DMS153 (cell line): ENCODE data around the gene NUP210L.

Source experiments
- DNase-seq: peaks from one replicate; lab custom pipeline; 2025; lab: John Stamatoyannopoulos, UW

NUP210L gene

DNA sequence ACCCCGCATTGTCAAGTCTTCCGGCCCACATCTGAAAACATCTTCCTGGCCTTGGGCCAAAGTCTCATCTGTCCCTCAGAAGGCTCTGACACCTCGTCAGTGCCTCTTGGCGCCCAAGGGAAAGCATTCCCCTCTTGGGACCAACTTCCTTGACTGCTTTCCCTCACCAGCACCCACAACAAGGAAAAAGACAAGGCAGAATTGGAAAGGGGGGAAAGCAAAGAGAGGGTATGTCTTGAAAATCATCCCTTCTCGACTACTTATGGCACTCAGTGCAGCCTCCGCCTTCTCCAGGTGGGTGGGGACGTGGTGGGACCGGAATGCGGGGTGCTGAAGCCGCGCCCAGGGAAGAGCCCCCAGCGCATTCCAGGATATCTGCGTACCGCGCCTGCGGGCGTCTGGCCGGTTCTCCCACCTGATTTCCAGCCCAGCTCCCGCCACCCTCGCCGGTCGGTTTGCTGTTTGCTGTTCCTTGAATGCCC lies 191.0 kb downstream of the NUP210L start:
- no peak for DNase-seq

DNA sequence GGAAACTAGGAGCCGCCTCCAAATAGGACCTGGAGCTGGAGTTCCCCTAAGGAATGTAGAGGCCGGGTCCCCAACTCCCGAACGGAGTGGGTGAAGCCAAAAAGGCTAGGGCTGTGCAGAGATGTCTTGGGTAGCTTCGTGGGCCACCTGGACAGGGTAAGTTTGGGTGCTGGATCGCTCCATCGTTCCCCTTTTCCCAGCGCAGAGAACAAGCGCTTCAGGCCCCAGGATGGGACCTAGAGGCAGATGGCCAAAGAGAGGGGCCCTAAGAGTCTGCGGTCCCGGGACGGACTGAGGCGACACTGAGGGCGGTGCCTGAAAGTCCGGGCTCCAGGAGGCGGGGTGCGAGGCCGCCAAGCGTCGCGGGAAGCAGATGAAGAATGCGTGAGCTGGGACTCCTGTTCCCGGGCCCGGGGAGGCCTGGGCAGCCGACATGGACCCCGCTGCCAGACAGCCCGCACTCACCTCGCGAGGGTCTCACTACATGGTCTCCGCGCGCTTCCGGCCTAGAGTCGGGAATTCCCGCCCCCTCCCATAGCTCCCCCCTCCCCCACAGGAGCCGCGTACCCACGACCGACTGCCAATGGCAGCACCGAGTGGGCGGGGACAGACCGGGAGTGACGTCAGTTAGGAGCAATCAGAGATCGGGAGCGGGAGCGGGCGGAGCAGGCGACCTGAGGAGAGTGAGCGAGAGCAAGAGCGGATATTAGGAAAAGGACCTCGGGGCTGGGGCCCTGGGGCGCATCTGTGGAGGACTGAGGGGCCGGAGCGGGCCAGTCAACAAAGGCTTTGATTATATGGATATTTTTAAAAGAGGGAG lies 191.6 kb downstream of the NUP210L start, which contains the start of gene SLC39A1:
Gene SLC39A1, minus strand, starts transcription at position 508 of the 820 bp plus-strand sequence. CDS start 822 bp downstream, outside the sequence.
- DNase-seq: peak; percentile 98

- no peak for DNase-seq
These were observed 192.5 kb downstream of the NUP210L start for GRCh38 chr1:153962088-153963029.

DNA sequence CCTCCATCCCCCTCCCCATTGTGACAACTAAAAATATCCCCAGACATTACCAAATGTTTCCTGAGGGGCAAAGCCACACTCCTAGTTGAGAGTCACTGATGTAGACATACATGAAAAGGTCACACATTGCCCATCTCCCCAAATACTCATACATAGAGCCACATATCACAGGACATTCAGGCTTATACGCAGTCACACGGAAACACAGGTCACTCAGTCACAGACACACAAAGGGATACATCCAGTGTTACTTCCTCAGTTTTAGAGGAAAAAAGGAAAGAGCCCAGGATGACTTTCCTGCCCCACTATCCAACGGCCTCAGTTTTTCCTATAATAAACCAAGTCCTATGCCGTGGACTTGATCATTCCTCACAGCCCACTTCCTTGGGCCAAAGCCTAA lies 193.5 kb downstream of the NUP210L start:
- DNase-seq: no peak

DNA sequence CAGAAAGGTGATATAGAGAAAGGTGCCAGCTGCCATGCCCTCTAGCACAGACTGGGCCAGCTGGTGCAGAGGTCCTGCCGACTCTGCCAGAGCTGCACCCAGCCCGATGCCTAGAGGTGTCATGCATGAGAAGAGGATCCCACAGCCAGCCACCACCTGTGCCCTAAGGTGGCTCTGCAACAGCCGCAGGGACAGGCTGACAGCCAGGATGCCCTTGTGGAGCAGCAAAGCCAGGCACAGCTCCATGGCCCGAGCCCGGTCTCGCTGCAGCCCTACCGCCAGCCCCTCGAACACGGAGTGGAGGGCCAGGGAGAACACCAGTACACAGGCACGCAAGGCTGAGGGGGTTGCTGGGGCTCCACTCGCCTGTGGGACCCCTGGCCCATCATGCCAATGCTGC lies 194.7 kb downstream of the NUP210L start:
- DNase-seq: no peak

DNA sequence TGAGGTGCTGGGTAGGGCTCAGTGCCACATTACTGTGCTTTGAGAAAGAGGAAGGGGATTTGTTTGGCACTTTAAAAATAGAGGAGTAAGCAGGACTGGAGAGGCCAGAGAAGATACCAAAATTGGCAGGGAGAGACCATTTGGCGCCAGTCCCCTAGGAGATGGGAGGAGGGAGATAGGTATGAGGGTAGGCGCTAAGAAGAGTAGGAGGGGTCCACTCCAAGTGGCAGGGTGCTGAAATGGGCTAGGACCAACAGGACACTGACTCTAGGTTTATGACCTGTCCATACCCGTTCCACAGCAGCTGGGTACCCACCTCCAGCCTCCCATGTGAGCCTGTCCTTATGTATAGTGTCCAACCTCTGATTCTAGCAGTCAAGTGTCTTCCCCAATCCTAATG lies 195.4 kb downstream of the NUP210L start:
- no peak for DNase-seq

- DNase-seq: no peak
These were observed 196.0 kb downstream of the NUP210L start for GRCh38 chr1:153958961-153959260.

DNA sequence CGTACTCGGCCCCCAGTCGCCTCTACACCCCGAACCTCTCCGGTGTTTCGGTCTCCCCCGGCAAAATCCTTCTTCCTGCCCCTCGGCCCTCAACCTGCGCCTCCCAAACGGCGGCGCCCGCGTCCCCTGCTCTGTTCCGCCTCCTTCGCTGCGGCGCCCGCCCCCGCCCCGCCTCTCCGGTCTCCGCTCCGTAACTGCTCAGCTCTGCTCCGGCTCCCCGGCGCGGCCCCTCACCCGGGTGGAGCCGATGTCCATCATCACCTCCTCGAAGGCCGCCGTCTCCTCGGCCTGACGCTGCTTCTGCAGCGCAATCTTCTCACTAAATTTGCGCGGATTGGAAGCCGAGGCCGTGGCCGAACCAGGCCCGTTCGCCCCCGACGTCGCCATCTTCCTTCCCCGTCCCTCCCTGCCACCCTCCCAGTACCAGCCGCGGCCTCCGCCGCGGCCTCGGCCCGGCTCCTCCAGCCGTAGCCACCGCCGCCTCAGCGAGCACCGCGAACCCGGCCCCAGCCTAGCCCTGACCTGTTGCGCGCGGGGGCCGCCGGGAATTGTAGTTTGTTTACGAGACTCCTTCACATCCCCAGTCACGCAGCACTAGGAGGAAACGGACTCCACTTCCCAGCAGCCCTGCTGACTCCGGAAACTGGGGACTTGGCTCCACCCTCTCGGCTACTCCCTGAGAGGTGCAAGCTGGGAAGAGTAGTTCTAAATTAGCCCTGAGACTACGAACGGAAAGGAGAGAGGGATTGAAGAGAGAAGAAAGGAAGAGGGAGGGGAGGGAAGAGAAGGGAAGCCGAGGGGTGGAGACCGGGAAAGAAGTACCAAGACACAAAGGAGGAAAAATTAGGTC lies 196.5 kb downstream of the NUP210L start, which contains the start of gene CRTC2:
Gene CRTC2, minus strand, starts transcription at position 502 of the 850 bp plus-strand sequence. Its CDS starts 115 bp downstream, at position 387.
- peak; percentile 99 for DNase-seq

DNA sequence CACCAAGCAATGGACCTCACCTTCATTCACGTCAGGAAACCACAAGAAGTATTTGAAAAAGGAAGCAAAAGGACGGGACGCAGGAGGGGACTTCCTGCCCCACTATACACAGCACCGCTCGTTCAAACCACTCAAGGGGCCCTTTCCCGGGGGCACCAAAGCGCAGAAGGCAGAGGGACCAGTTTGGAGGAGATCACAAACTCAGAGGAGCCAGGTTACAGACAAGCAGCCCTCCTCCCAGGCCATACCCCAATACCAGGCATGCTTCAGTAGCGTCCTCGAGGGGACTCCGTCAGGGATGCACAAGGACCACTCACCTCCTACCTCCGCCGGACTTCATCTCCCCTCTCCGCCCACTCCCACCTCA lies 197.1 kb downstream of the NUP210L start:
- no peak for DNase-seq

DNA sequence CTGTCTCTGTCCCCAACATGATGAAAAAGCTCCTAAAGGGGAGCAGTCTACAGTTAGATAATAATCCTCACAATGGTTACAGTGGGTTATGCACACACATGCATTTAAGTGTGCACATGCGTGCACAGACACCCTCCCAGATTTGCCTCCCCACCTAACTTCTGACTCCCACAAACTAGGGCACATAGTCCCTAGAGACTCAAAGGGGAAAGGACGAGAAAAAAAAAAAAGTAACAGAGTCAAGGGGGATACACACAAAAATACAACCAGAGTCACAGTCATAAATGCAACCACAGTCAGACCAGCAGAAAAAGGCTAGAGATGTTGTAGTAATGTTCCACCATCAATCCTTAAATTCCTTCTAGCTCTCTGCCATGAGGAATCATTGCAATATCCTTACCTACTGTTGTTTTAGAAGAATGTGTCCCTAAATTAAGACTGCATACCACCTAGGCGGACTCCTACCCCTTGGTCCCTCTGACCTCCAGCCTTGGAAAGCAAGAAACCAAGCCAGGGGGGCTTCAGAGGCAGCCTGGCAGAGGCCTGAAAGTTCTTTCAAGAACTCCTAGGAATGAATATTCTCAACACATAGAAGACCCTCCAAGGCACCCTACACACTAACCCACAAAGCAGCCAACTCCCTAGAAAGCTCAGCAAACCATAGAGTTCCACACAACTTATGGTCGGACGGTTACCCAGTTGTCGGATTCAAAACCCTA lies 197.7 kb downstream of the NUP210L start:
- DNase-seq: no peak

GRCh38 chr1:153954826-153955225 lies 200.0 kb downstream of the NUP210L start:
- DNase-seq: no peak

GRCh38 chr1:153953859-153954365 lies 201.0 kb downstream of the NUP210L start:
- DNase-seq: no peak

GRCh38 chr1:153951801-153952200 lies 203.1 kb downstream of the NUP210L start:
- no peak for DNase-seq

DNA sequence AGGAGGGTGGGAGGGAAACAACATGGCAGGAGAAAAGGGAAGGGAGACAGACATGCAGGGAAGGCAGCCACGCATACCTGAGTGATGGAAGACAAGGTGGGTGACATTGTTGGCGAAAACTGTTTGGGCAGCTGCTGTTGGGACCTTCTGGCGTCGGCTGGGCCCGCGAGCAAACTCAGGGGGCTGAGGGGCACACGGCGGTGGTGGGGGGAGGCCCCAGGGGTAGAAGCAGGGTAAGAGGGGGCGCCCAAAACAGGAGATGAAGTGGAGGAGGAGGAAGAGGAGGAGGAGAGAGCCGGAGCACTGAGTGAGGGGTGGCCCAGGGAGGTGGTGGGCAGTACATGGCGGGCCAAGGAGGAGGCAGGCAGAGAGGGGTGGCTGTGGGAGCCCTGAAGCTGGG lies 203.7 kb downstream of the NUP210L start:
- no peak for DNase-seq

GRCh38 chr1:153946622-153947241 lies 208.1 kb downstream of the NUP210L start, which contains the start of gene DENND4B:
Gene DENND4B (minus strand): TSS chr1:153946718. CDS start chr1:153944374, 2,344 bp downstream.
- peak; percentile 57 for DNase-seq

DNA sequence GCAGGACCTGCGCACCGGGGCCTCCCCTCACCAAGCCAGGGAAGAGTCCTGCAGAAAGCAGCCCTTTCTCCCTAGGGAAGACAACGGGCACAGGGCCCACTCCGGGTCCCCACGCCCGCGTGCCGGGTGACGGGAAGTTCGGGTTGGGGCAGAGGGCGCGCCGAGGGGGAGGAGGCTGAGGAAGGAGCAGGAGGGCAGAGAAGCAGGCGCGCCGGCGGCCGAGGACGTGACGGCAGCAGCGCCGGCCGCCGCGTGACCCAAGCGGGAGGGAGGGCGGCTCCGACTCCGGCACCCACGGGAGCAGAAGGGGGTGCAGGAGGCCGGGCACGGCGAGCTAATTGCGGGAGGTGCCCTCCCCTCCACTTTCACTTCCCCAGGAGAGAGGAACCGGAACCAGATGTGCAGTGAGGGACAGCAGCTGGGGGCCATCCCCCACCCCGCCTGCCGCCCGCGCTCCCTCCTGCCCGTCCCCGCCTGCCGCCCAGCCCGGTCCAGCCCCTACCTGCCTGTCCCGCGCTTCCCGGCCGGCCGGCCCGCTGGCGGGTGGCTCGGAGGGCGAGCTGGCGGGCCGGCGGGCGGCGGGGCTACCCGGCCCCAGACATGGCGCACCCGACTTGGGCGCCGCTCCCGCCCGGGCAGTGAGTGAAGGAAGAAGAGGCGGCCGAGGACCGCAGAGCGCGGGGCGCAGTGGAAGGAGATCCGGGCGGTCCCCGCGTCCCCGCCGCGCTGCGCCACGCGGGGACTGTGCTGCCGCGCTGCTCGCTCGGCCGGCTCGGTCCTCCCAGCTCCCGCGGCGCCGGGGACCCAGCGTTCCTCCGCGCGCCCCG lies 208.9 kb downstream of the NUP210L start:
- peak; percentile 36 for DNase-seq

DNA sequence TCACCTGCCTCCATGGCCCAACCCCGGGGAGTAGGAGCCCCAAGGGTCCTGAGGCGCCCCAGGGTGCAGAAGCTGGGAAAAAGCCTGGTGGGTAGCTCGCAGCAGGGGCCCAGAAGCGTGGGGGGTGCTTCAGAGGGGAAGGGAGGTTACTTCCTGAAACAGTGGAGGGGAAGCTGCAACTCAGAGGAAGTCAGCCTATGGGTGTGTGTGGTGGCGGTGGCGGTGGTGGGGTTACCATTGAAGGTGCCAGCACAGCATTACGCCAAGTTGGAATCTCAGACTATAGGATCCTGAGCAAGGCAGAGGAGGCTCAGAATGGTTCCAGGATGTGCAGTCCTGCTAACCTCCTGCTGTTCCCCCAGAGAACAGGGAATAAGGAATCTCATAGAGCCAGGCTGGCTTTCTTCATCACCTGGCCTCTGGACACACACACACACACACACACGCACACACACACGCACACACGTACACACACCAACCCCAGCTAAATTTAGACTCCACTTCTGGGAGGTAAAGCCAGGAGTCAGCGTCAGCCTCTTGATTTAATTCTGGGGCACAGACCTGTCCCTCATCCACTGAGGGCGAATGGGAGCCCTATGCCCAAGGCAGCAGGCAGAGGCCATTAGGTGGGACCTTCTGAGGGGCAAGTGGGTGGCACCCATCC lies 209.6 kb downstream of the NUP210L start:
- no peak for DNase-seq

DNA sequence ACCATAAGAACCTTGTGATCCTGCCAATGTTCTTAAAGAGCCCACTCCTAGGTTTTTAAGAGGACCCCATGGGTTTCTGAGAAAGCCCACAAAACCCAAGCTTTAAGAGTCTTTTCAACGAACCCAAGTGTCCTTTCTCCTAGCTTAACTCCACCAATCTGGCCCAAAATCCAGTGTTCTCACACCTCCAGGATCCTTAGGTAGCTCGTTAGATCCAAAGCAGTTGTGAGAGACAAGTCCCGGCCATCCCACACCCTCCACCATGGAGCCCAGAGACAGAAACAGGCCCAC lies 210.1 kb downstream of the NUP210L start:
- no peak for DNase-seq
